ENCODE results near the gene FRMD4A.

- TF ChIP-seq, protein P1, sequence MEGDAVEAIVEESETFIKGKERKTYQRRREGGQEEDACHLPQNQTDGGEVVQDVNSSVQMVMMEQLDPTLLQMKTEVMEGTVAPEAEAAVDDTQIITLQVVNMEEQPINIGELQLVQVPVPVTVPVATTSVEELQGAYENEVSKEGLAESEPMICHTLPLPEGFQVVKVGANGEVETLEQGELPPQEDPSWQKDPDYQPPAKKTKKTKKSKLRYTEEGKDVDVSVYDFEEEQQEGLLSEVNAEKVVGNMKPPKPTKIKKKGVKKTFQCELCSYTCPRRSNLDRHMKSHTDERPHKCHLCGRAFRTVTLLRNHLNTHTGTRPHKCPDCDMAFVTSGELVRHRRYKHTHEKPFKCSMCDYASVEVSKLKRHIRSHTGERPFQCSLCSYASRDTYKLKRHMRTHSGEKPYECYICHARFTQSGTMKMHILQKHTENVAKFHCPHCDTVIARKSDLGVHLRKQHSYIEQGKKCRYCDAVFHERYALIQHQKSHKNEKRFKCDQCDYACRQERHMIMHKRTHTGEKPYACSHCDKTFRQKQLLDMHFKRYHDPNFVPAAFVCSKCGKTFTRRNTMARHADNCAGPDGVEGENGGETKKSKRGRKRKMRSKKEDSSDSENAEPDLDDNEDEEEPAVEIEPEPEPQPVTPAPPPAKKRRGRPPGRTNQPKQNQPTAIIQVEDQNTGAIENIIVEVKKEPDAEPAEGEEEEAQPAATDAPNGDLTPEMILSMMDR (IDR thresholded peaks at IDR 0.05) = no peak
- TF ChIP-seq POLR2A (IDR thresholded peaks at IDR 0.05) = no peak
Measured at GRCh38 chr10:13865758-13866491, 464.8 kb downstream of the FRMD4A start.

Measured in heart left ventricle (tissue), 13 donors.